ENCODE measurements around the gene SLC7A8. TPM values are rescaled to one million over a fixed set of nuclear protein-coding genes. Genes with fewer than 3 reads are reported as not detected.

The SLC7A8 gene
- polyA plus RNA-seq, 1 experiment: 0.78 TPM

DNA sequence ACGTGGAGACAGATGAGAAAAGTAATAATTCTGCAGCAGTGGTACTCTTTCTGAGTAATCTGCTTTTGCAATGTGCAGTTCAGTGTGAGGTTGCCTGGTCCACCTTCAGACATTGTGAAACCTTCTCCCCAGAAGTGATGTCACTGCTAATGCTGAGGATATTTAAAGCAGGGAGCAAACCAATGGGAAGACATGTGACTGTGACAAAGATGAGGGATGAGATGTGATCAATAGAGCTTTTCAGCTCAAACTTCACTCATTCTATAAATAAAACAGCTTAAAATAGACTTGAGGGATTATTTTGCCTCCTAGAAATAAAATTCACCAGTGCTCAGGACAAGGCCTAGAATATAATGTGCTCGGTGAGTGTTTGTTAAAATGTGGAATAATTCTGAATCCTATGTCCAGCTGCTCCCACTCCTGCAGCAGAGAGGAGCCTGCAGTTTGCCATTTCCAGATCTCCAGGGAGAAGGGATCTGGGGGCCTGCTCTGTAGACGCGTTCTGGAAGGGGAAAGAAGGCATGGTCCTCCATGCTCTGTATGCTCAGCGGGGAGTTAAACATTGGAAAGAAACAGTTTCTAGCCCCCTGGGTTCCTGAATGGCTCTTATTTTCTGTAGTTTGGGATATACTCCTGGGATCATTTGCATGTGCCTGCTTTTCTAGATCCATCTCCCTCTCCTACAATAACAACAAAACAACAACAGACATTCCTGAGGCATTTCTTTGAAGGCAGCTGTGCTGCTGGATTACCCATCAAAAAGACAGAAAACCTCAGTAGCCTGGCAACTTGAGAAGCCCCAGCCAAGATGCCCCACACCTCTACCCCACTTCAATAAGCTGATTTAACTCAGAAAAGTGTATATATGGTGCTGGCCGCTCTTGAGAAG lies 8.9 kb downstream of the SLC7A8 start:
- POLR2A ChIA-PET: no interaction called here
- Histone ChIP-seq H3K27me3 (ENCODE audit: control insufficient read depth, insufficient read depth, low read length) (peaks cover 23% of the 10 kb centered on the region), H3K9me3 (ENCODE audit: control insufficient read depth, insufficient read depth, low read length) (no peaks in the 10 kb centered on the region), H3K27ac (ENCODE audit: low read depth, low read length) (no peak overlapping the region), H3K4me3 (ENCODE audit: low read depth, low read length) (no peak overlapping the region)
- no peak for DNase-seq (ENCODE audit: low read depth, low spot score)
- CTCF ChIA-PET: interaction anchor here (1.7 to 22.0 kb wide), 5 partner anchors 12 to 106 kb away, joined by 4 to 818 read pairs (median 11); partner anchors contain the start of gene CEBPE
- TF ChIP-seq, protein P1, sequence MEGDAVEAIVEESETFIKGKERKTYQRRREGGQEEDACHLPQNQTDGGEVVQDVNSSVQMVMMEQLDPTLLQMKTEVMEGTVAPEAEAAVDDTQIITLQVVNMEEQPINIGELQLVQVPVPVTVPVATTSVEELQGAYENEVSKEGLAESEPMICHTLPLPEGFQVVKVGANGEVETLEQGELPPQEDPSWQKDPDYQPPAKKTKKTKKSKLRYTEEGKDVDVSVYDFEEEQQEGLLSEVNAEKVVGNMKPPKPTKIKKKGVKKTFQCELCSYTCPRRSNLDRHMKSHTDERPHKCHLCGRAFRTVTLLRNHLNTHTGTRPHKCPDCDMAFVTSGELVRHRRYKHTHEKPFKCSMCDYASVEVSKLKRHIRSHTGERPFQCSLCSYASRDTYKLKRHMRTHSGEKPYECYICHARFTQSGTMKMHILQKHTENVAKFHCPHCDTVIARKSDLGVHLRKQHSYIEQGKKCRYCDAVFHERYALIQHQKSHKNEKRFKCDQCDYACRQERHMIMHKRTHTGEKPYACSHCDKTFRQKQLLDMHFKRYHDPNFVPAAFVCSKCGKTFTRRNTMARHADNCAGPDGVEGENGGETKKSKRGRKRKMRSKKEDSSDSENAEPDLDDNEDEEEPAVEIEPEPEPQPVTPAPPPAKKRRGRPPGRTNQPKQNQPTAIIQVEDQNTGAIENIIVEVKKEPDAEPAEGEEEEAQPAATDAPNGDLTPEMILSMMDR (IDR thresholded peaks at IDR 0.05; ENCODE audit: low read depth, low read length): no peak

GRCh38 chr14:23173796-23174195 lies 9.7 kb downstream of the SLC7A8 start:
- no peak for DNase-seq (ENCODE audit: low read depth, low spot score)
- Histone ChIP-seq H3K27ac (ENCODE audit: low read depth, low read length) (no peak overlapping the region), H3K9me3 (ENCODE audit: control insufficient read depth, insufficient read depth, low read length) (no peaks in the 10 kb centered on the region), H3K4me3 (ENCODE audit: low read depth, low read length) (no peak overlapping the region), H3K27me3 (ENCODE audit: control insufficient read depth, insufficient read depth, low read length) (peaks cover 16% of the 10 kb centered on the region)
- POLR2A ChIA-PET: no interaction called here
- CTCF ChIA-PET: interaction anchor here (2.4 to 22.0 kb wide), 2 partner anchors 13 to 53 kb away, joined by 11 to 818 read pairs; partner anchors contain the start of gene CEBPE
- TF ChIP-seq, protein P1 (IDR thresholded peaks at IDR 0.05; ENCODE audit: low read depth, low read length): no peak

DNA sequence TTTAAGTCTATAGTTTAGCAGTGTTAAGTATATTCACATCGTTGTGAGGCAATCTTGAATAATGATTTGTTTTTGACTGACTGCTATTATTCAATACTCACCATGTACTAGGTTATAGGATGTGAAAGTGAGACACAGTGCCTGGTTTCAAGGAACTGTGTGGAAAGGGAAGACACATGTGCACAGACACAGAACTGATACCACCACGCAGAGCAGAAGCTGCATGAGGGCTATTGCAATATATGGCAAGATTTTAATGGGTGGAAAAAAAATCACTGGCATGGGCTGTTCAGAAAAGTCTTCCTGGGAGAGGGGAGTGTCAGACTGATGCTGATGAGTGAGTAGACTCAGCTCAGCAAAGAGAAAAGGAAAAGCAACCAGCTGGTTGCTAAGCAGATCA lies 10.4 kb downstream of the SLC7A8 start:
- peaks cover 13% of the 10 kb centered on the region for H3K27me3 ChIP-seq (ENCODE audit: control insufficient read depth, insufficient read depth, low read length)
- POLR2A ChIA-PET: no interaction called here
- no peak for DNase-seq (ENCODE audit: low read depth, low spot score)
- no peaks in the 10 kb centered on the region for H3K9me3 ChIP-seq (ENCODE audit: control insufficient read depth, insufficient read depth, low read length)
- CTCF ChIA-PET: interaction anchor here (0.7 to 22.0 kb wide), 3 partner anchors 14 to 52 kb away, joined by 3 to 818 read pairs (median 11); partner anchors contain the start of gene CEBPE
- no peak overlapping the region for H3K27ac ChIP-seq (ENCODE audit: low read depth, low read length)
- TF ChIP-seq, protein P1 (IDR thresholded peaks at IDR 0.05; ENCODE audit: low read depth, low read length): no peak
- H3K4me3 ChIP-seq (ENCODE audit: low read depth, low read length): no peak overlapping the region

DNA sequence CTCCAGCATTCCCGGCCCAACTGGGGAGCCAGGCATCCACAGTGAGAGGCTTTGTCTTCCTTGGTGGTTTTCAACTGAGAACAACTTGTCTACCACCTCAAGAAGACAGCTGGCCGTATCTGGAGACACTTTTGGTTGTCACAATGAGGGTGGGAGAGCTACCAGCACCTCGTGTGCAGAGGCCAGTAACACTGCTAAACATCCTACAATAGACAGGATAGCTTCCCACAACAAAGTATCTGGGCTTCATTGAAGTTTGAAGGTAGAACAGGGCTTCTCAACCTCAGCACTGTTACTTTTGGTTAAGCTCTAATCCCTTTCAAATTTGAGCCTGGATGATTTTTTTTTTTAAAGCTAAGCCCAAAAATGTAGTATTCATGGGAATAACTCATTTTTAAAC lies 10.9 kb downstream of the SLC7A8 start:
- TF ChIP-seq, protein P1 (IDR thresholded peaks at IDR 0.05; ENCODE audit: low read depth, low read length): no peak
- no peak overlapping the region for H3K4me3 ChIP-seq (ENCODE audit: low read depth, low read length)
- no peak overlapping the region for H3K27ac ChIP-seq (ENCODE audit: low read depth, low read length)
- H3K9me3 ChIP-seq (ENCODE audit: control insufficient read depth, insufficient read depth, low read length): no peaks in the 10 kb centered on the region
- ChIA-PET POLR2A (no interaction called here), CTCF (interaction anchor here (0.7 to 22.0 kb wide), 3 partner anchors 13 to 51 kb away, joined by 3 to 818 read pairs (median 11); partner anchors contain the start of gene CEBPE)
- DNase-seq (ENCODE audit: low read depth, low spot score): no peak
- H3K27me3 ChIP-seq (ENCODE audit: control insufficient read depth, insufficient read depth, low read length): peaks cover 12% of the 10 kb centered on the region

DNA sequence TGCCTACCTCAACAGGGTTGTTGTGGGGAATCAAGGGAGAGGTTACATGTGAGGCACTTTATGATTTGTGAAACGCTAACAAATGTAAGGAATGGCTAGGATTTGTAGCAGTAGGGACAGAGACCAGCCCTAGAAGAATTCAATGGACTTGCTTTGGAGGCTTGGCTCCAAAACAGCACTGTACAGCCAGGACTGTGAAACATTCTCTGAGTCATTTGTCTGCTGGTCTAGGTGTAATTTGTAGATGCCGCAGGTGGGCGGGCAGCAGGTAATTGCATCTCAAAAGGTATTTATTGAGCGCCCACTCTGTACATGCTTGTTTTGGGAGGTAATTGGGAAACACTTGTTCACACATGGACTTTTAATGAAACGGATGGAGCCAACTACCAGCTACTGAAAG lies 11.4 kb downstream of the SLC7A8 start:
- no peak overlapping the region for H3K4me3 ChIP-seq (ENCODE audit: low read depth, low read length)
- ChIA-PET POLR2A (no interaction called here), CTCF (interaction anchor here (0.7 to 22.0 kb wide), 4 partner anchors 13 to 51 kb away, joined by 3 to 818 read pairs (median 7); partner anchors contain the start of gene CEBPE)
- H3K27ac ChIP-seq (ENCODE audit: low read depth, low read length): no peak overlapping the region
- TF ChIP-seq, protein P1 (IDR thresholded peaks at IDR 0.05; ENCODE audit: low read depth, low read length): no peak
- H3K9me3 ChIP-seq (ENCODE audit: control insufficient read depth, insufficient read depth, low read length): no peaks in the 10 kb centered on the region
- H3K27me3 ChIP-seq (ENCODE audit: control insufficient read depth, insufficient read depth, low read length): peaks cover 9% of the 10 kb centered on the region
- no peak for DNase-seq (ENCODE audit: low read depth, low spot score)

All from AG04450 (cell line).